CMK (cell line): ENCODE results near the gene EGFLAM.

Experiments
- DNase-seq: peaks from one replicate; pipeline ENCODE4 v3.0.0-alpha.2; 2010; ENCODE audit warnings: low read depth

Gene EGFLAM

DNA sequence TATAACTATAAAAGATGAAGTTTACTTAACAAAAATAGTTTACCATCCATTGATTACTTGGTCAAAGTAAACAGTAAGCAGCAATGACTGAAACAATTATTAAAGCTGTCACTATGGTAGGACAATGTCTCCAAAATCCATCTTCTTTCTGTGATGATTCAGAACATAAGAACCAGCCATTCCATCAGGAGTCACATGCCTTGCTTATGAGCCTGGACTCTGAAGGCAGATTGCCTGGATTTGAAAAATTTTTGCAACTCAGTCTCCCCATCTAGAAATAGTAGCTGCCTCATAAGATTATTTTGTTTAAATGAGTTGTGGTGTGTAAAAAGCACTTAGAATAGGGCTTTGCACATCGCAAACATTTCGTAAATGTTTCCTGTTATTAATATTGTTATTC is 161.9 kb downstream of the EGFLAM start:
- DNase-seq = no peak

DNA sequence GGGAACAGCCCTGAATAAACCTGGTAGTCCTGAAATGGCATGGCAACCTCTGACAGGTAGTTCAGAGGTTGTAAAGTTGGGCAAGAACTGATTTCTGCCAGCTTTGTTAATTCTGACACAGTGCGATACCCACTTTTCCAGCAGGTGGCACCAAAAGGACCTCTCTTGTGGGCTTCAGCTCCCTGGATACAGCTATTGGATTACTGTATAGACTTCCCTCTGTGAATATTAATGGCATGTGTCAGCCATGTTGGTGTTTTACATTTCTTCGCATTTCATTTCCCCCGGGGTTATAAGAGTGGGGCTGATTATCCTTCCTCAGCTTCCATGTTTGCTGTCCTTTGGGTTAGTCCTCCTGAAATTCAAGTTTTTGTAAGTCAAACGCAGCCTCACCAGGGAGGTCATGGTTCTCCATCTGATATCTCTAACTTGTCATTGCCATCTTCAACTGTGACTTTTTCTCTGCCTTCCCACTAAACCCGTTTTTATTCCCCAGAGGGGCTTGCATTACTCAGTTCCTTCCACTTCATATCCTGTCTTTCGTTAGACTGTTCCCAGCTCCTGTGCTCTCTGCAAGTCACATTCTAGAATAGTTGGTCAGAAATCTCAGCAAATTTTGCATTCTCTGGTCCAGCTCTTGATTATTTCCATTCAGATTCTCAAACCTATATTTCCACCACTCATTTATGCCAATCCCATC is 162.5 kb downstream of the EGFLAM start:
- no peak for DNase-seq

DNA sequence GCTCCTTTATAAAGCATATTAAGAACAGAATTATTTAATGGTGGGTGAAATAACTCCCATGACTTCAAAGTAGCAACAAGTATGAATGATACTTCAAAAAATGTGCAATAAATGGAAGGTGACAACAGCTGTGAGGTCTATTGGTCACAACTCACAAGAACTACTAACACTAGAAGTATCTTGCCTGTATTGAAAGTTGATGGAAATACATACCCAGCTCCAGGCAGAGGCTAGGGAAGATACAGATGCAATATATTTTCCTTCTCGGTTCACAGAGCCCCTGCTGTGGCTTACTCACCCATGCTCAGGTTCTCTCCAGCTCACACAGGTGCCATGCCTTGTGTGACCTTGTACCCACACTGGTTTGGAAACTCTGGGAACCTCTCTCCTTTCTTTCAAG is 164.3 kb downstream of the EGFLAM start:
- no peak for DNase-seq

DNA sequence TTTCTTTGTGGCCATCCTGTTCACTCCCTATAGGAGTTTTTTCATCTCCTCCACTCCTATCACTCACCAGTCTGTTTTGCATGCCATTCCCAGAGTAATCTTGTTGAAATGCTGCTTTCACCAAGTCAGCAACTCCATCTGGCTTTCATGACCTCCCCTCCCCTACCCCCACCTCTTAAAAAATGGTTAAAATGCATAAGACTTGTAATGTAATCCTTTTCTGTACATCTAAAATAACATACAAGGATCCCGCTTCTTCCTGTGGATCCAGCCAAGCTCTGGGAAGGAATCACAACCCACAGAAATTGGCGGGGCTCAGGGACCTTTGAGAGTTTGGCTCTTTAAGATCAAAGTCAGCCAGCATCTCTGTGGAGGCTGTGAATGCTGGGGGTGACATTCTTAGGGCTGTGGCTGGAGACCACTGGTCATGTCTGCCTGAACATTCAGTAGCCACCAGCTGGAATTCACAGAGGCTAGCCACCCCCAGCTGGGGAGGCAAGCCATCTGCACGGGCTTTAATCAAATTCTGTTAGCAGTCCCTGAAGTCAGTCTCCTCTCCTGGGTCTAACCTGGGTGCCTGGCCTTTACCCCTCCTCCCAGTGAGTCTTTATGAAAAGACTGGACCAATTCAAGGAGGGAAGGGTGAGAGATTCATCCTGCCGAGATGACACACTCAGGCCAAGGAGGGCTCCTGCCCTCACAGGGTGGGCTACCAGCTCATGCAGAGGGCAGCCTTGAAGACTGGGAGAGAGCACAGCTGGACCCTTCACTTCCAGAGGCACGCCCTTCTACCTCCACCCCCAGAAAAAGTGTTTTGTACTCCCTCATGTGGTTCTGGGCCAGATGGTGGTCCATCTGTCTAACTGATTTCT is 165.2 kb downstream of the EGFLAM start:
- no peak for DNase-seq

DNA sequence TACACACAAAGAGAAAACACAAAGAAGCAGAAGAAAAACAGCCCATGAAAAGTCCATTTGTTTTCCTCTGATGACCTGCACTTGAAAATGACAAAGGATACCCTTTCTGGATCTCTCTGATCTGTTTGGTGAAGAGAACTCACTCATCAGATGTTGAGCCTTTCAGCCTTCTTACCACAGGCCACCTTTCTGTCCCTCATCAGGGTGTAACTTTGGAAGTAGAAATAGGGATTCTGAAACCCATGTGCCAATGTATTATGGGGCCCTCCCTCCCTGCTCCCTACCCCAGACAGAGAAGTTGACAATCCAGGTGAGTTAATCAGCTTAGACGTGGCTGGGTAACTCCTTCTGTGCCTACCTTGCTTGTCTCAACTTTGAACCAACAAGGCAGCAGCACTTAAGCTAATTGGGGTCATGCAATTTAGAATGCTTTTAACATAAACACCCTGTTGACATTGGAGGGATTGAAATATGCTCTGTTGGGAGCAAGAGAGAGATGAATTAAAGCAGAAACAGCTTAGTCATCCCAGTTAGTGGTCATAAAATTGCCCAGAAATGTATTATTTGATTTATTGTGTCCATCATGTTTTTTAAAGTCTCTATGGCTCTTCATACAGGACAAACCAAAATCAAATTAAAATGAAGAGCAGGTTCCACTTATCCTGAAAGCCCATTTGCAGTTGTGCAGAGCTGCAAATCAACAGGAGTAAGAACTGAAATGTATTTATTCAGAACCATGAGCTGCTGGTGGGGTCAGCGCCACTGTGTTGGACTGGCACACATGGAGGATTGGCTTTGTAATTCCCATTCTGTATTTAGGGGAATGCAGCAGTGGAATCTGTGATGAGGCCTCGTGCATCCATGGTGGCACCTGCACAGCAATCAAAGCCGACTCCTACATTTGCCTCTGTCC is 166.0 kb downstream of the EGFLAM start:
- DNase-seq = no peak

DNA sequence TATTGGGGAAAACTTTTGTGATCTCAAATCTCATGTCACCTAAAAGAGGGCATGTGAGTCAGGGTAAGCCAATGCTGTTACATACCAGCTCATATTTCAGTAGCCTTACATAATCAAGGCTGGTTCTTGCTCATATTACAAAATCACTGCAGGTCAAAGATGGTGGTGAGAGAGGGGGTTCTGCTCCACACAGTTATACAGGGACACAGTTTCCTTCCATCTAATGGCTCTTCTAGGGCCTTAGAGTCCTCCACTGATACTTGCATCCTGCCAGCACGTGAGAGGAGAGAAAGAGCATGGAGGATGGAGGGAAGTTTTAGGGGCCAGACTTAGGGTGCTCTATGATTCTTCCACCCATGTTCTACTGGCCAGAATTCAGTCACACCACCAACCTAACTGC is 168.1 kb downstream of the EGFLAM start:
- DNase-seq = no peak

DNA sequence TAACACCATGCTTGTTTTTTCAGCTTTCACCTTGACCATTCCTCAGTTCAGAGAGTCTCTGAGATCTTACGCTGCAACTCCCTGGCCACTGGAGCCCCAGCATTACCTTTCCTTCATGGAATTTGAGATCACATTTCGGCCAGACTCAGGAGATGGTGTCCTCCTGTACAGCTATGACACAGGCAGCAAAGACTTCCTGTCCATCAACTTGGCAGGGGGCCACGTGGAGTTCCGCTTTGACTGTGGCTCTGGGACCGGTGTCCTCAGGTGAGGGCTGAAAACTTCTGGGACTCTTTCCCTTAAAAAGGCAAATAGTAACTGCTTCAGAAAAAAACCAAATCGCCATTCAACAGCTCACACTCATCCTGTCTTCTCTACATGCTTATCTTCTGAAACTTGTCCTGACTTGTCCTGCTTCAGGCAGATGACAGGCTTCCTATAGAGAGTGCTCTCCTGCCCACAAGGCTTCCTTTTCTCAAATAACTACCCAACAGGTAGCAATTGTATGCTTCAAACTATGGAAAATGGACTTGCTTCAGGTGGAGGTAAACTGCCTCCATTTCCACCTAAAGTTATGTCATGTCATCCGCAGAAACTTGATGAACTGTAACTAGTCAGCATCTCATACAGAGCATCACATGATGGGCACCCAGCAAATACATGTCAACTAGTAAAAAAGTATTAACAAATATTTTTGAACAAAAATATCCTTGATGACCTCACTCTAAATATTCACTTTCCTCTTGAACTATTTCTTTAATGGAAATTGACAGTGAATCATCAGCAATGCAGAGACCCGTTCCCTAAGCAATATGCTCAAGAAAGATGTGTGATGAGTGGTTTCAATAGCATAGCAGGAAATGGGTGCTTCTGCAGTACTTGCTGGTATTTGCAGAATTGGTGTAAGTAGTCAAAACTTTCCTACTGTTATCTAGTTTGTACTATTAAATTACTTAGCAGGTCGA is 168.9 kb downstream of the EGFLAM start:
- no peak for DNase-seq

DNA sequence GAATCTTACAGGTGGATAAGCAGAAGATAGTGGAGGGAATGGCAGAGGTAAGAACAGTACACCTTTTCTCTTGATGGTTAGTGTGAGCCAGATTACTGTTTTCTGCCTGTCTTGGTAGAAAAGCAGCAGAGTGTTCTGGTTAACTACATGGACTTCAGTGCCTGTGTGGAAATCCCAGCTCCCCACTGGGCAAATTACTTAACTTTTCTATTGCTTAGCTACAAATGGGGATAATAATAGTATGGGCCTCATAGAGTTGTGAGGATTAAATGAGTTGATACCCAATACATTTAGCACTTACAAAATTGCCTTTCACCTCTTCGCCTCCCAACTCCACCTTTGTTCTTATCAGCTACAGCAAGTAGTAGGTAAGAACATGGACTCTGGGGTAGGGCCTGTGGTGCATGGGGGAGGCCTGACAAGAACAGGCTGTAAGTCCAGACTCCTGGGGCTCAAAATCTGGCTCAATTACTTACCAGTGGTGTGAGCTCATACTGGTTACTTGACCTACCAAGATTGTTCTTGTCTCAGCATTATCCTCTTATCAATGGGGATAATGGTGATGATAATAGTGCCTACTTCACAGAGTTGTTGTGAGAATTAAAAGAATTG is 173.0 kb downstream of the EGFLAM start:
- DNase-seq = no peak

DNA sequence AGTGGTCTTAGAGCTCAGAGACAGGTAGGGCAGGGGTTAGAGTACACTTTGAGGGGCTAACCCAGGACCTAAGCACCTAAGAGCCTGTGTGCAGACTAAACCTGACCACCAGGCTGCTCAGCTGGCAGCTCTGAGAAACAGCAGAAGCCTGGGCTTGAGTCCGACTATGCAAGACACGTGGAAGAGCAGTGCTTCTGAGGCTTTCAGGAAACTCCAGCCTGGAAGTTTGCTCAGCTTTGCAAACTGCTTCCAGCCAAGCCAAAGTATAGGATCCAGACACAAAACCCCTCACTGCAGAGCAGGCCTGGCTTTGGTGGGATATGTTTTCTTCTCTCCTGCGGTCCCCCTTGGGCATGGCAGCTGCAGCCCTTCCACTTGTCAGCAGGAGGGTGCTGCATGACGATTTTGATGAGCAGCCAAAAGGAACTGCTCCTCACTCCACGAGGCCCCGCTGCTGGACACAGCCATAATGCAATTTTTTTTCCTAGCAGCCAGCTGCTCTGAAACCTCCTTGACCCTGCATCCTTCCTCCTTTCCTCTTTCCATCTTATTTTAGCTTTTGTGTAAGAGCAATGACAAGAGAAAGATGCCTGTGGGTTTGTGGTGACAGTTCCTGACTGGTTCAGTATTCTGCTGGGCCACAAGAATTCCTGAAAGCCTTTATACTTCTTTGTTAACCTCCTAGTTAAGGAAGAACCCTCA is 175.0 kb downstream of the EGFLAM start:
- DNase-seq = no peak

DNA sequence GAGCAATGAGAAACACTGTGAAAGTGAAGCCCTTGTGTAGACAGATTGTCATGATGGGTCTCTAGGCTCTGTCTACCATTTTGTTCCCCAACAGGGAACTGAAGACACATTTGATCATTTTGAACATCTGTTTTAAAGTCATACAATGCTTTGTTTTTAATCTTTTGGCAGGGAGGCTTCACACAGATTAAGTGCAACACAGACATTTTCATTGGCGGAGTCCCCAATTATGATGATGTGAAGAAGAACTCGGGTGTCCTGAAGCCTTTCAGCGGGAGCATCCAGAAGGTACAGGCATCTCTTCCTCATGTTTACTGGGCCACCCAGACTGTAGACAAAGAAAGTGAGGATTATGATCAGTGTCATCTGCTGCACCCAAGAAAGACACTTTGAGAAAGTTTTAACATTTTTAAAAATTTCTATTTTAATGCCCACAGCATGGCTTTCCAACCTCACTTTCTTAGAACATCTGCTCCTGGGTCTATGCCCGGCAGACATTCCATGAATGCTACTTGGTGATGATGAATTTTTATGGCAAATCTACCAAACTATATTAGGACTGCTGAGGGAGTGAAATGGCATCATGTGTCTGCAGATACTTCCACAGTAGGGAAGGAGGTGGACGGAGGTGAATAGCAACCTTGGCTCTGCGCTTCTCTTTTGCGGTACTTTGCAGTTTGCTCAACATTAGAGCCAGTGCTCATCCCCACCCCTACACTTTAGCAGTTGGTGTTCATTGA is 176.8 kb downstream of the EGFLAM start:
- DNase-seq = no peak

DNA sequence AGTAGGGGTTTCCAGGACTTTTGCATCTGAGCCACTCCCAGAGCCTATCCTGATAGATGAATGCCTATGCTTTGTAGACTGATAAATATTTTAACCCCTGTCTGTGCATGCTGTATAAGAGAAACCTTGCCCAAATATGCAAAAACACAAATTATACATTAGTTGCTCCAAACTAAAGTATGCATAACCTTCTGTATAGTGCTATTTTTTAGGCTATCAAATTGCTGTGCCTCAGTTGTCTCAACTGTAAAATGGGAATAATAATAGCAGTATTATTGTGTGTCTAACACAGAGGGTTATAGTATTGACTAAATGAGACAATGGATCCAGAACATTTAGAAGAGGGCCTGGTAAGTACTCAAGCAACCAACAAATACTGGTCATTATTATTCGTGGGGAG is 180.4 kb downstream of the EGFLAM start:
- no peak for DNase-seq

DNA sequence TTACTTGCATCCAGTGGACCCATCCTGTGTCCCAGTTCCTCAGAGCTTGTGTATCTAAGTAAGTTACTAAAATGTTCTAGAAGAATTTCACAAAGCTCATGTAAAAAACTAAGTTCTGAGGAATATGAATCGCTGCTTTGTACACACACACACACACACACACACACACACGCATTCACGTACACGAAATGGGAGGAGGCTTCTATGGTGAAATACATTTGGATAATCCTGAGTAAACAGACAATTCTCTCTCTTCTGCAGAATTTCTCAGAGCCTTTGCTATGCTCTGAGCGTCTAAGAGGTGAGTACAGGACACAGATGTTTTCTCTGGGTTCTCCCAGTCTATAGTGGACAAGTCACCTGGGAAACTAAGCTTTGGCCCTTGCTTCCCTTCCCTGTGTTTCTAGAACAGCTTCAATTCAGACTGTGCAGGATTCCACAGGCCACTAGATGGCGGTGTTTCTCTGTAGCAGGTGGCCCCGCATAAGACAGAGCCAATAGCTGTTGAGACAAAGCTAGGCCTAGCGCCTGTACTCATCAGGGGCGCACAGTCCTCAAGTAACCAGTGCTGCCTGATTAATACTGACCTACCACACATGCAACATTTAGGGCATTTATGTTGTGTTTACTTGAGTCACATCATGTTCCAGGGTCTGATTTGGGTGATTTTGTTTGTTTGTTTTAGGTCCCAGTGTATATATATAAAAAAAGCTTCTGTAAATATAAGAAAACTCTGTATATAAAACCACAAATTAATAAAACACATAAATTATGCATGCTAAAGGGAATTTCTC is 183.3 kb downstream of the EGFLAM start:
- DNase-seq = peak; percentile 68

DNA sequence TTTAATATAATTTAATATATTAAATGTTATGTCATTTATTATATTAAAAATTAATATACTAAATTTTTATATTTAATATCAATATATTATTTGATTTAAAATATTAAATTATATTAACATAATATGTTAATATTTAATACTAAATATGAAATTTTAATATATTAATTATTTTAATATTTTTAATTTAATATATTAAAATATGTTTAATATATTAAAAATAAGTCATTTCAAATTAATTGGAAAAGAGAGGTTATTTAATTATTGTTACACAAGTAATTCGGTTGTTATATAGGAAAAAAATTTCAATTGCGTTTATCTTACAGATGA is 183.9 kb downstream of the EGFLAM start:
- no peak for DNase-seq

DNA sequence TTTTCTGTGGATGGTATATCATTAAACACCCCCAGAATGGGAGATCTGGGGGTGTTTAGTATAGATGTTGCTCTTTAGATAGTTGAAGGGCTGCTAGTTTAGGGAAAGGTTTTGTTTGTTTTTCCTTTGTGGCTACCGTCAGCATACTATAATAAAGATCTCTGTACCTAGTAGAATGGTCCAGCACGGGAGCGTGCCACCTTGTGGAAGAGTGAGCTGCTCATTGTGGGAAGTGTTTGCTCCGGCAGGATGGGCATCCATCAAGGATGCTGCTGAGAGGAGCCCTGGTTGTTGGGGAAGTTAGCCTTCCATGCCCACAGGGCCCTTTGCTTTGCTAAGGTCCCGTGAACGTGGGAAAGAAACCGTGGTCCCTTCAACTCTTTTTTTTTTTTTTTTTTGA is 185.0 kb downstream of the EGFLAM start:
- no peak for DNase-seq

DNA sequence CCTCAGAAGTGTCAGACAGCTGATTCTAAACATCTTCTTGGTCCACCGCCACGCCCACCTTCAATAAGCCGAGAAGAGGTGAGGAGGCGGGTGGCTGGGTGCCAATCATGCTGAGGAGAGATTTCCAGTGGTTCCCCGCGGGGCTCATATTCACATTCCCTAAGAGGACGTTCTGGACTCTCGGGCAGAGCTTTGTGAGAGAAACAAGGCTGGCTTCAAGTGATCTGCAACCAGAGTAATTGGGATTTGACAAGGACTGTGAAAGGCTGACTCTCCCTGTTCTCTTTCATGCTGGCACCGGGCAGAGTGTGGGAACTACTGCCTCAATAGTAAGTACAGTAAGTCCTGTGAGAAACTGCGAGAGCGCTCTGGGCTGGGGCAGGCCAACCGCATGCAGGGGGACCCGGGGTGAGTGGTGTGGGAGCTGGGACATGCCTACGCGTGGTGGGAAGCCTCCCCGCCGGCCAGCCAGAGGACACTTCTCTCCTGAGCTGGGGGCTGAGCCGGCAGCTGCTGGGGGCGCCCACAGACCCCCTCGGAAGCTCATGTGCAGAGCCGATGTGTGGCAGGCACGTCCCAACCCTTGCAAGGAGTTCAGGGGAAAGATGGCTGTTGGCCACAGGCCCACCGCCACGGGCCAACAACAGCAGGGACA is 187.1 kb downstream of the EGFLAM start:
- no peak for DNase-seq

DNA sequence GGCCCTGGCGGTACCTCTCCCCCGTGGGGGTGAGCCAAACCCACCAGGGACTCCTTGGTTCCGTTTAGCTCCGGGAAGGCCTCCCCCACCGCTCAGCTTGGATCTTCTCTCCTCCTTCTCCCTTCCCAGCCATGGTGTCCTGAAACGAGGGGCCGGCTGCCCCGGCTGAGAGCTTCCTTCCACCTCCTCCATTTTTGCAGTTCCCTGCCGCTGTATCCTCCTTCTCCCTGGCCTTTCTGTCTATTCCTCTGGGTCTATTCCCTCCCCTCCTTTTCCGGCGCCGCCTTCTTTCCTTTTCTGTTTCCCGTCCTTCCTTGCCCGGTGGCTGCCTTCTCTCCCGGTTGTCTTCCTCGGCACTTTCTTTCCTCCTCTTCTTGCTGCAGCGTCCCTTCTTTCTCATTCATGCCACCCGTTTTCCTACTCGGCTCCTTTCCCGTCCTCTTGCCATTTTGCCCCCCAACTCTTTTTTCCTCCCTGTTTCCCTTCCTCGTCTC is 187.7 kb downstream of the EGFLAM start:
- no peak for DNase-seq

DNA sequence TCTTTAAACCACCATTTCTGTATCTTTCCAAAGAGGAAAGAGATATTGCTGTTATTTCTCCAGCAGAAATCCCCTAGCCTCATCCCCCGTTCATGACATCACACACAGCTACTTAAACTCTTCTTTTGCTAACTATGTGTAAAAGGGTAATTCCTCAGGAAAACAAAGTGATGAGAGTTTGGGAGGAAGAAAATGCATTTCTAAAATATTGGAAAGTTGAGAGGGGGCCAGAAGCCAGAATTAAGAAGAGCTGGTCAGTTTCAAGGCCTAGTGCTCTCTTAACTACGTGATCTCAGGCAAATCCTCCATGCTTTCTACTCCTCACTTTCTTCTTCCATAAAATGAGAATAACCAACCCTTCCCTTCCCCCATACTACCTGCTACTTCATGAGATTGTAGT is 188.7 kb downstream of the EGFLAM start:
- DNase-seq = no peak

DNA sequence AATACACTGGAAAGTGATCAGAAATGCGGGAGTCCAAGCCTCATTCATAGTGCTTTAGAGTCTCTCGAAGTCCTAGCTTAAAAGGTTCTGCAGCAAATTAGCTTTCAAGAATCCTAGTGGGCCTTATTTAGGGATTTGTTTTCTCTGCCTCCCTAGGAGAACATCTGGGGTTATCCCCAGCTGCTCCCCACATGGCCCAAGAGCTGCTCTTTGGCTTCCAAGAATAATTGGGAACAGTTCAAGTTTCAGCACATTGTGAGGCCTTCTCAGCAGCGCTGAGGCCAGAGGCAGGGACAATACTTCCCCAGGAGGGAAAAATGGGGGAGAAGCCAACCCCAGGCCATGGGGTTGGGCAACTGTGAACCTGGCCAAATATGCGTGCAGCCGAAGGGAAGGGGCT is 189.4 kb downstream of the EGFLAM start:
- no peak for DNase-seq
